Liver (tissue), 9 donors: ENCODE results near the gene LINC00305. TPM values are rescaled to one million over a fixed set of nuclear protein-coding genes. Genes with fewer than 3 reads are reported as not detected.

Source experiments
- DNase-seq: peaks from one replicate; pipeline ENCODE4 v3.0.0-alpha.2; 2017; ENCODE audit warnings: low spot score
- H3K27ac ChIP-seq, 2 donors: one replicate each; pipeline ENCODE4 v1.7.0; 2013; ENCODE audit warnings: inconsistent platforms in 2 of 2, low read length in 2 of 2, control low read depth in 1 of 2, low read depth in 1 of 2, mild to moderate bottlenecking in 1 of 2
- H3K27me3 ChIP-seq, 4 donors: one replicate each; pipeline versions ENCODE4 v1.6.1 to v1.7.0; 2013; ENCODE audit warnings: low read length in 3 of 4, inconsistent platforms in 1 of 4, mild to moderate bottlenecking in 1 of 4, moderate library complexity in 1 of 4; ENCODE audit not compliant: control insufficient read depth in 4 of 4, insufficient read depth in 4 of 4
- H3K36me3 ChIP-seq, 4 donors: one replicate each; pipeline versions ENCODE4 v1.6.1 to v1.7.0; 2013; ENCODE audit warnings: low read length in 3 of 4, mild to moderate bottlenecking in 3 of 4, low read depth in 1 of 4, moderate library complexity in 1 of 4; ENCODE audit not compliant: control insufficient read depth in 4 of 4, insufficient read depth in 3 of 4
- H3K4me1 ChIP-seq, 4 donors: one replicate each; pipeline versions ENCODE4 v1.6.1 to v1.7.0; 2013; ENCODE audit warnings: low read length in 3 of 4, mild to moderate bottlenecking in 3 of 4, moderate library complexity in 1 of 4; ENCODE audit not compliant: control insufficient read depth in 4 of 4, insufficient read depth in 4 of 4
- H3K4me3 ChIP-seq, 3 donors: one replicate each; pipeline versions ENCODE4 v1.6.1 to v1.7.0; 2013; ENCODE audit warnings: low read length in 3 of 3, control low read depth in 1 of 3, low read depth in 1 of 3, mild to moderate bottlenecking in 1 of 3
- H3K9ac ChIP-seq, 2 donors: one replicate each; pipeline ENCODE4 v1.7.0; 2013; ENCODE audit warnings: low read length in 2 of 2, mild to moderate bottlenecking in 2 of 2, moderate library complexity in 2 of 2, control low read depth in 1 of 2, low read depth in 1 of 2
- H3K9me3 ChIP-seq, 4 donors: one replicate each; pipeline versions ENCODE4 v1.6.1 to v1.7.0; 2013; ENCODE audit warnings: low read length in 3 of 4; ENCODE audit not compliant: control insufficient read depth in 4 of 4
- EGR1 ChIP-seq, 2 donors: IDR thresholded peaks; 2 replicates each; pipeline ENCODE4 v1.6.1; 2016 to 2018; ENCODE audit warnings: antibody characterized with exemption in 2 of 2, low read depth in 2 of 2
- FOXA1 ChIP-seq: IDR thresholded peaks from 2 replicates; pipeline ENCODE4 v1.6.1; 2016; ENCODE audit warnings: antibody characterized with exemption
- FOXA2 ChIP-seq: IDR thresholded peaks from 2 replicates; pipeline ENCODE4 v1.6.1; 2016; ENCODE audit warnings: antibody characterized with exemption
- GABPA ChIP-seq, 2 donors: IDR thresholded peaks in 1 of 2; conservative IDR thresholded peaks in 1 of 2; 2 replicates each; pipeline ENCODE4 v1.6.1; 2016; ENCODE audit warnings: antibody characterized with exemption in 2 of 2, mild to moderate bottlenecking in 1 of 2, moderate library complexity in 1 of 2
- HNF4A ChIP-seq, 2 donors: conservative IDR thresholded peaks; 2 replicates each; pipeline ENCODE4 v1.6.1; 2016; ENCODE audit warnings: antibody characterized with exemption in 2 of 2, mild to moderate bottlenecking in 2 of 2
- HNF4G ChIP-seq: IDR thresholded peaks from 2 replicates; pipeline ENCODE4 v1.6.1; 2016; ENCODE audit warnings: antibody characterized with exemption
- JUND ChIP-seq, 2 donors: IDR thresholded peaks; 2 replicates each; pipeline ENCODE4 v1.6.1; 2016; ENCODE audit warnings: antibody characterized with exemption in 2 of 2
- NR2F2 ChIP-seq: IDR thresholded peaks from 2 replicates; pipeline ENCODE4 v1.6.1; 2016; ENCODE audit warnings: antibody characterized with exemption
- RAD21 ChIP-seq, 2 donors: IDR thresholded peaks; 2 replicates each; pipeline ENCODE4 v1.6.1; 2016; ENCODE audit warnings: antibody characterized with exemption in 2 of 2, mild to moderate bottlenecking in 2 of 2
- RXRA ChIP-seq, 2 donors: IDR thresholded peaks; 2 replicates each; pipeline ENCODE4 v1.6.1; 2017 to 2018; ENCODE audit warnings: antibody characterized with exemption in 2 of 2, mild to moderate bottlenecking in 1 of 2
- SP1 ChIP-seq: IDR thresholded peaks from 2 replicates; pipeline ENCODE4 v1.6.1; 2018; ENCODE audit warnings: antibody characterized with exemption, mild to moderate bottlenecking
- TAF1 ChIP-seq: conservative IDR thresholded peaks from 2 replicates; pipeline ENCODE4 v1.6.1; 2016; ENCODE audit warnings: antibody characterized with exemption, mild to moderate bottlenecking
- YY1 ChIP-seq: IDR thresholded peaks from 2 replicates; pipeline ENCODE4 v1.6.1; 2016; ENCODE audit warnings: antibody characterized with exemption, mild to moderate bottlenecking
- WGBS: extraction: QIAGEN DNeasy Blood & Tissue Kit; methylation state at CpG from one replicate; pipeline ENCODE4 v1.1.7; 2013; 5-methylcytosine and 5-hydroxymethylcytosine counted together
- polyA plus RNA-seq, 2 donors: library from polyadenylated mRNA; stranded (reverse) in 1 of 2; unstranded in 1 of 2; fragments of 200-250 nt in 1 of 2; fragments of >200 nt in 1 of 2; fragmentation: Nextera tagmentation in 1 of 2; extraction: Ambion mirVana in 1 of 2; gene quantifications; one replicate each; pipeline versions ENCODE4 v1.2.1 to v1.2.3, GENCODE V29; 2013 to 2015
- total RNA-seq, 2 donors: library from RNA; depleted of rRNA; stranded (reverse); fragments of >200 nt; gene quantifications; one replicate each; pipeline ENCODE4 v1.2.3, GENCODE V29; 2014
- TF ChIP-seq, protein P1 (sequence below): IDR thresholded peaks from 2 replicates; pipeline ENCODE4 v1.6.1; 2016; ENCODE audit warnings: antibody characterized with exemption, mild to moderate bottlenecking
- TF ChIP-seq, protein P2 (sequence below): IDR thresholded peaks from 2 replicates; pipeline ENCODE4 v1.6.1; 2016; ENCODE audit warnings: antibody characterized with exemption
- TF ChIP-seq, protein P3 (sequence below): IDR thresholded peaks from 2 replicates; pipeline ENCODE4 v1.6.1; 2016; ENCODE audit warnings: antibody characterized with exemption
- TF ChIP-seq, protein P4 (sequence below): fragments of 150-350 bp; IDR thresholded peaks from 2 replicates; pipeline ENCODE4 v1.5.1; 2017; ENCODE audit warnings: improper control_type of control experiment, low read depth, low read length; ENCODE audit not compliant: missing input control
- TF ChIP-seq, protein P5 (sequence below): IDR thresholded peaks from 2 replicates; pipeline ENCODE4 v1.6.1; 2016; ENCODE audit warnings: antibody characterized with exemption
- donor health status: healthy.
- donor health status: healthy.
- donor health status: healthy.
- donor health status: healthy.
- donor health status: healthy.

LINC00305 gene
- total and polyA plus RNA-seq, 4 donors, result 0.84 TPM; not detected in 3

DNA sequence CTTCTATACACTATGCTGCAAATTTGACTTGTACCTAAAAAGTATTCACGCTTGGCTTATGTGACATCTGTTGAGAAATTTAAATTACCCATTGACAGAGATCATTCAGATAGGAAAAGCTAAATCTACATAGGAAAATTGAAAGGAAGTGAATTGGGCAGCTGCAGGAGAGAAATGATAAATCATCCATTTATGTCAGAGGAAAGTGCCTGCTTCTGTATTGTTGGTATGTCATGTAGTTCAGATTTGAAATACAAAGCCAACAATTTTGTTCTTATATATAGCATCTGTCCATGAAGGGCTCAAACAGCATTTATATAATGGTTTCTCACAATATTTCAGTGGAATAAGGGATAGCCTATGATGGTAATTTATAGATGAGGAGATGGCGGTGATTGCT, 17.6 kb downstream of the LINC00305 start:
- no peak overlapping the region for H3K4me3 ChIP-seq
- H3K9ac ChIP-seq, result no peak overlapping the region
- no peaks in the 10 kb centered on the region for H3K4me1 ChIP-seq
- 96% methylated on average over 2 of the region's 2 CpGs for WGBS
- H3K27ac ChIP-seq, result no peak overlapping the region
- TF ChIP-seq NR2F2 (no peak), FOXA1 (no peak), RXRA (IDR thresholded peaks at IDR 0.05) (no peak), HNF4A (conservative IDR thresholded peaks at IDR 0.05) (no peak), SP1 (no peak), JUND (IDR thresholded peaks at IDR 0.05) (no peak)
- TF ChIP-seq, protein P1, sequence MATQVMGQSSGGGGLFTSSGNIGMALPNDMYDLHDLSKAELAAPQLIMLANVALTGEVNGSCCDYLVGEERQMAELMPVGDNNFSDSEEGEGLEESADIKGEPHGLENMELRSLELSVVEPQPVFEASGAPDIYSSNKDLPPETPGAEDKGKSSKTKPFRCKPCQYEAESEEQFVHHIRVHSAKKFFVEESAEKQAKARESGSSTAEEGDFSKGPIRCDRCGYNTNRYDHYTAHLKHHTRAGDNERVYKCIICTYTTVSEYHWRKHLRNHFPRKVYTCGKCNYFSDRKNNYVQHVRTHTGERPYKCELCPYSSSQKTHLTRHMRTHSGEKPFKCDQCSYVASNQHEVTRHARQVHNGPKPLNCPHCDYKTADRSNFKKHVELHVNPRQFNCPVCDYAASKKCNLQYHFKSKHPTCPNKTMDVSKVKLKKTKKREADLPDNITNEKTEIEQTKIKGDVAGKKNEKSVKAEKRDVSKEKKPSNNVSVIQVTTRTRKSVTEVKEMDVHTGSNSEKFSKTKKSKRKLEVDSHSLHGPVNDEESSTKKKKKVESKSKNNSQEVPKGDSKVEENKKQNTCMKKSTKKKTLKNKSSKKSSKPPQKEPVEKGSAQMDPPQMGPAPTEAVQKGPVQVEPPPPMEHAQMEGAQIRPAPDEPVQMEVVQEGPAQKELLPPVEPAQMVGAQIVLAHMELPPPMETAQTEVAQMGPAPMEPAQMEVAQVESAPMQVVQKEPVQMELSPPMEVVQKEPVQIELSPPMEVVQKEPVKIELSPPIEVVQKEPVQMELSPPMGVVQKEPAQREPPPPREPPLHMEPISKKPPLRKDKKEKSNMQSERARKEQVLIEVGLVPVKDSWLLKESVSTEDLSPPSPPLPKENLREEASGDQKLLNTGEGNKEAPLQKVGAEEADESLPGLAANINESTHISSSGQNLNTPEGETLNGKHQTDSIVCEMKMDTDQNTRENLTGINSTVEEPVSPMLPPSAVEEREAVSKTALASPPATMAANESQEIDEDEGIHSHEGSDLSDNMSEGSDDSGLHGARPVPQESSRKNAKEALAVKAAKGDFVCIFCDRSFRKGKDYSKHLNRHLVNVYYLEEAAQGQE, result no peak
- TF ChIP-seq, protein P2, sequence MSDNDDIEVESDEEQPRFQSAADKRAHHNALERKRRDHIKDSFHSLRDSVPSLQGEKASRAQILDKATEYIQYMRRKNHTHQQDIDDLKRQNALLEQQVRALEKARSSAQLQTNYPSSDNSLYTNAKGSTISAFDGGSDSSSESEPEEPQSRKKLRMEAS, result no peak
- TF ChIP-seq, protein P3, sequence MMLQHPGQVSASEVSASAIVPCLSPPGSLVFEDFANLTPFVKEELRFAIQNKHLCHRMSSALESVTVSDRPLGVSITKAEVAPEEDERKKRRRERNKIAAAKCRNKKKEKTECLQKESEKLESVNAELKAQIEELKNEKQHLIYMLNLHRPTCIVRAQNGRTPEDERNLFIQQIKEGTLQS, result no peak
- no peaks in the 10 kb centered on the region for H3K36me3 ChIP-seq
- DNase-seq, result no peak
- H3K27me3 ChIP-seq, result no peaks in the 10 kb centered on the region
- H3K9me3 ChIP-seq, result no peaks in the 10 kb centered on the region

DNA sequence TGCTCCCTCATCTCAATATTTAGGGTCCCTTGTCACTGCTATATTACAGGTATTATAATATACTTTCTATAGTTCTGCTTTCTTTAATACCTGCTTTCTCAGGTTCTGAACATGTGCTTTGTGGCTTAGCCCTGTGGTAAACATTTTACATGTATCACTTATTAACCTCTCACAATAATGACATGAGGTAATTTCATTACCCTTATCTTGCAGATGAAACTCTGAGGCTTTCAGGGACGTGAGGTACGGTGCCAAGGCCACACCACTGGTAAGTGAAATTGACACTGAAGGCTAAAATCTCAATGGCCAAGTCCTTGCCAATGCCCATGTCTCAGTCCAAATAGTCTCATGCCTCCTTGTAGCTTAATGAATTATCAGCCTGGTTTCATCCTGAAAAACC, 21.7 kb downstream of the LINC00305 start:
- no peak overlapping the region for H3K4me3 ChIP-seq
- no peaks in the 10 kb centered on the region for H3K9me3 ChIP-seq
- H3K27me3 ChIP-seq, result no peaks in the 10 kb centered on the region
- 84% methylated on average over 2 of the region's 2 CpGs for WGBS
- no peaks in the 10 kb centered on the region for H3K36me3 ChIP-seq
- no peak overlapping the region for H3K27ac ChIP-seq
- no peak overlapping the region for H3K9ac ChIP-seq
- H3K4me1 ChIP-seq, result no peaks in the 10 kb centered on the region
- TF ChIP-seq HNF4A (conservative IDR thresholded peaks at IDR 0.05), result no peak
- TF ChIP-seq YY1, result no peak
- TF ChIP-seq HNF4G, result no peak
- no peak for TF ChIP-seq JUND (IDR thresholded peaks at IDR 0.05)
- no peak for TF ChIP-seq NR2F2
- no peak for TF ChIP-seq EGR1 (IDR thresholded peaks at IDR 0.05; ENCODE audit: low read depth in 2 of 2)
- TF ChIP-seq, protein P1, result no peak
- no peak for TF ChIP-seq RXRA (IDR thresholded peaks at IDR 0.05)
- TF ChIP-seq, protein P2, result no peak
- TF ChIP-seq GABPA (IDR thresholded peaks at IDR 0.05 in 1 of 2, conservative IDR thresholded peaks at IDR 0.05 in 1 of 2), result no peak
- TF ChIP-seq, protein P4, sequence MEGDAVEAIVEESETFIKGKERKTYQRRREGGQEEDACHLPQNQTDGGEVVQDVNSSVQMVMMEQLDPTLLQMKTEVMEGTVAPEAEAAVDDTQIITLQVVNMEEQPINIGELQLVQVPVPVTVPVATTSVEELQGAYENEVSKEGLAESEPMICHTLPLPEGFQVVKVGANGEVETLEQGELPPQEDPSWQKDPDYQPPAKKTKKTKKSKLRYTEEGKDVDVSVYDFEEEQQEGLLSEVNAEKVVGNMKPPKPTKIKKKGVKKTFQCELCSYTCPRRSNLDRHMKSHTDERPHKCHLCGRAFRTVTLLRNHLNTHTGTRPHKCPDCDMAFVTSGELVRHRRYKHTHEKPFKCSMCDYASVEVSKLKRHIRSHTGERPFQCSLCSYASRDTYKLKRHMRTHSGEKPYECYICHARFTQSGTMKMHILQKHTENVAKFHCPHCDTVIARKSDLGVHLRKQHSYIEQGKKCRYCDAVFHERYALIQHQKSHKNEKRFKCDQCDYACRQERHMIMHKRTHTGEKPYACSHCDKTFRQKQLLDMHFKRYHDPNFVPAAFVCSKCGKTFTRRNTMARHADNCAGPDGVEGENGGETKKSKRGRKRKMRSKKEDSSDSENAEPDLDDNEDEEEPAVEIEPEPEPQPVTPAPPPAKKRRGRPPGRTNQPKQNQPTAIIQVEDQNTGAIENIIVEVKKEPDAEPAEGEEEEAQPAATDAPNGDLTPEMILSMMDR, result no peak
- TF ChIP-seq, protein P3, result no peak
- no peak for TF ChIP-seq SP1
- TF ChIP-seq FOXA2, result no peak
- TF ChIP-seq RAD21 (IDR thresholded peaks at IDR 0.05), result no peak
- TF ChIP-seq, protein P5, sequence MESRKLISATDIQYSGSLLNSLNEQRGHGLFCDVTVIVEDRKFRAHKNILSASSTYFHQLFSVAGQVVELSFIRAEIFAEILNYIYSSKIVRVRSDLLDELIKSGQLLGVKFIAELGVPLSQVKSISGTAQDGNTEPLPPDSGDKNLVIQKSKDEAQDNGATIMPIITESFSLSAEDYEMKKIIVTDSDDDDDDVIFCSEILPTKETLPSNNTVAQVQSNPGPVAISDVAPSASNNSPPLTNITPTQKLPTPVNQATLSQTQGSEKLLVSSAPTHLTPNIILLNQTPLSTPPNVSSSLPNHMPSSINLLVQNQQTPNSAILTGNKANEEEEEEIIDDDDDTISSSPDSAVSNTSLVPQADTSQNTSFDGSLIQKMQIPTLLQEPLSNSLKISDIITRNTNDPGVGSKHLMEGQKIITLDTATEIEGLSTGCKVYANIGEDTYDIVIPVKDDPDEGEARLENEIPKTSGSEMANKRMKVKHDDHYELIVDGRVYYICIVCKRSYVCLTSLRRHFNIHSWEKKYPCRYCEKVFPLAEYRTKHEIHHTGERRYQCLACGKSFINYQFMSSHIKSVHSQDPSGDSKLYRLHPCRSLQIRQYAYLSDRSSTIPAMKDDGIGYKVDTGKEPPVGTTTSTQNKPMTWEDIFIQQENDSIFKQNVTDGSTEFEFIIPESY, result no peak
- TF ChIP-seq FOXA1, result no peak
- no peak for TF ChIP-seq TAF1
- DNase-seq, result no peak
